LNCAP (cell line): ENCODE results near the gene SYNDIG1.

Source experiments
- TF ChIP-seq, protein P1 (sequence below): fragments of 450-650 bp; IDR thresholded peaks from 2 replicates; pipeline ENCODE4 v1.5.1; 2017; ENCODE audit warnings: mild to moderate bottlenecking

SYNDIG1 gene

DNA sequence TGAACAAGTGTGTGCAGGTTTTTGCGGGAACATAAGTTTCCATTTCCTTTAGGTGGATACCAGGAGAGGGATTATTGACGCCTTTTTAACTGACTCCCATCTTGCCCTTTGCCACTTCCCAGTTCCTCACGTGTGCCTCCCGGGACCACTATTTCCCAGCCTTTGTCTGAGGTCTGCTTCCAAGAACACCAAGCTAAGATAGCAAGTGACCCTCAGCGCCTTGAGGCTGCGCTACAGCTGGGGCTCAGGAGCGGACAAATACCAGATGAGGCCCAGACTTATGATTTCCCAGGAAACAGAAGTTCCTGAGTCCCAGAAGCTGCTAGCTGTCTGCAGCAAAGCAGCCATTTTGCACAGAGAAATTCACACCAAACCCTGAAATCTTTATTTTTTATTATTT is 216.7 kb downstream of the SYNDIG1 start:
- TF ChIP-seq, protein P1, sequence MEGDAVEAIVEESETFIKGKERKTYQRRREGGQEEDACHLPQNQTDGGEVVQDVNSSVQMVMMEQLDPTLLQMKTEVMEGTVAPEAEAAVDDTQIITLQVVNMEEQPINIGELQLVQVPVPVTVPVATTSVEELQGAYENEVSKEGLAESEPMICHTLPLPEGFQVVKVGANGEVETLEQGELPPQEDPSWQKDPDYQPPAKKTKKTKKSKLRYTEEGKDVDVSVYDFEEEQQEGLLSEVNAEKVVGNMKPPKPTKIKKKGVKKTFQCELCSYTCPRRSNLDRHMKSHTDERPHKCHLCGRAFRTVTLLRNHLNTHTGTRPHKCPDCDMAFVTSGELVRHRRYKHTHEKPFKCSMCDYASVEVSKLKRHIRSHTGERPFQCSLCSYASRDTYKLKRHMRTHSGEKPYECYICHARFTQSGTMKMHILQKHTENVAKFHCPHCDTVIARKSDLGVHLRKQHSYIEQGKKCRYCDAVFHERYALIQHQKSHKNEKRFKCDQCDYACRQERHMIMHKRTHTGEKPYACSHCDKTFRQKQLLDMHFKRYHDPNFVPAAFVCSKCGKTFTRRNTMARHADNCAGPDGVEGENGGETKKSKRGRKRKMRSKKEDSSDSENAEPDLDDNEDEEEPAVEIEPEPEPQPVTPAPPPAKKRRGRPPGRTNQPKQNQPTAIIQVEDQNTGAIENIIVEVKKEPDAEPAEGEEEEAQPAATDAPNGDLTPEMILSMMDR, result no peak

DNA sequence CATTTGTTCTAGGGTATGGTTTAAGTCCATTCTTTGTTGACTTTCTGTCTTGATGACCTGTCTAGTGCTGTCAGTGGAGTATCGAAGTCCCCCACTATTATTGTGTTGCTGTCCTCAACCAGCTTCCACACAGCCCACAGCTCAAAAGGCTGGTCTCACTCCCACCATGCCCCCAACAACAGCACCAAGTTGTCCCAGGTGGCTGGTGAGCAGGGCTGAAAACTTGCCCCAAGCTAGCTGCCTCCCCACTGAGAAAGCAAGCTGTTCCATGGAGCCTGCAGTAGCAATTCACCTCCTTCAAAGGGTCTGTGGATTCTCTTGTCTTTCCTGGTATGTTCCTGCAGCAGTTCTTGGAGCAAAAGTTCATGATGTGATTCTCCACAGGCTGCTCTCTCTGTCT is 221.0 kb downstream of the SYNDIG1 start:
- TF ChIP-seq, protein P1, result no peak

DNA sequence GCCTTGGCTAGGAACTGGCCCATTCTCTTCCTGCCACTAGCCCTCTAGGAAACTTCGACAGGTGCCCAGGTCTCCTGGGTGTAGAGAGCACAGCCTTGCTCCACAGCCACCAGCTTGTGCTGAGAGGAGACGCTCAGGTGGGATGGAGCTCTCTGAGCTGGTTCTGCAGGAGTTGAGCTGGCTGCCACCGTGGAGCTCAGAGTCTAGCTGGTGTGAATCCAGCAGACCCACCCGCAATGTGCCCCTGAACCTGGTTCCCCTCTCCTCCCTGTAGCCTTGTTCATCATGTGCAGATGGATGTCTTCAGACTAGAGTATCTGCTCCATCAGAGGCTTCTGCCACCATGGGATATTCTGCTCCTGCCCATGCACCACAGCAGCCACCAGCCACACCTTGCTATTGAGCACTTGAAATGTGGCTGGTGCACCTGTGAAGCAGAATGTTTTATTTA is 222.5 kb downstream of the SYNDIG1 start:
- TF ChIP-seq, protein P1, result no peak

DNA sequence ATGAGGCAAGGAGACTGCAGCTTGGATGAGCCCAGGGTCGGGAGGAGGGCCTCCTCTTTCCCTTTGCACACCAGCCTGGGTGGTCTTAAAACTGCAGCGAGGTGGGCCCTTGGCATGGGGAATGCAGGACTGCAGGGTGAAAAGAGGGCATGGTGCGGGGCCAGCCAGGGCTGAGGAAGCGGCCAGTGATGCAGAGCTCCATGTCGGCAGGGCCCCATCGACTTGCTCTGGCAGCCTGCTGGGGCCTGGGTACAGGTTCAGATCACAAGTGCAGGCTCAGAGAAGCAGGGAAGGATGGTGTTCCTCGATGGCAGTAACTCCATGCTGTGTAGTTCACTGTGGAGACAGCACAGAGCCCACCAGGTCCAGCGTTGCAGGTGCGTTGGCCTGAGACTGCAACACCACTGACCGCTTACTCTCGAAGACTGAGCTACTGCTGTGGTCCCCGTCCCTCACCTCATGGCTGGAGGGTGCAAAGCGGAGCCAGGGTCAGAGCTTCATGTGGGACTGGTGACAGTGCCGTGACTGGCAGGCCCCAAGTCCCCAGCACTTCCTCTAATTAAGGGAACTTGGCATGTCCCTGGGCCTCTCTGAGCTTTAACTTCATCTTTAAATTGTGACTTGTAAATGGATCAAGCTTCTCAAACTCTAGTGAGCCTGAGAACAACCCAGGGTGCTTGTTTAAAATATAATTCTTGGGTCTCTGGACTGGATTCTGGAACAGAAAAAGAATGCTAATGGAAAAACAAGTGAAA is 223.2 kb downstream of the SYNDIG1 start:
- TF ChIP-seq, protein P1, result no peak

DNA sequence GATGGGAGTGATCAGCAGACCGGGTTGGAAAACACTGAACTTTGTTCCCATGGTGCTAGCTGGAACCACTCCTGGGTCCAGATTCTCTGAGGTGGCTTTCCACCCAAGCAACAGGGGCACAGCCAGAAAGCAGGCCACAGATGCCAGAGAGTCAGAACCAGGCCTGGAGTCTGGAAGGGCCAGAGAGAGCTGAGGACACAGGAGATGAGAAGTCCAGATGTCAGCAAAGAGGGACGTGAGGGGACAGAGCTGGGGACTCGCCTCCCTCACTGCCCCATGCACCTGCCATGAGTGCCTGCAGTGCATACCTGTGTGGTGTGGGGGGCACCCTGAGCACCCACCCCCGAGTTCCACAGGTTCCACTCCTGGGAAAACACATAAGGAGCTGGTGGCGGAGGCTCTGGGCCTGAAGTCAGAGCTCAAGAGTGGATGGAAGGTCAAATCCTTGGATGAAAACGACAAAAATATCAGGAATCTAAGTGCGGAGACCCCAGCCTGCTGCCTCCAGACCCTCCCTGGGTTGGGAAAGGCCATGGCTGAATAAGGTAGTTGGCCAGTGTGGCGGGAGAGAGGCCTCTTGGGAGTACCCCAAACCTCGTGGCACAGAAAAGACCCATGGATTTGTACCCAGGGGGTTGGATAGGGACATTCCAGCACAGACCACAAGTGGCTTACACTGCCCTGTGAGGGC is 224.2 kb downstream of the SYNDIG1 start:
- TF ChIP-seq, protein P1, result no peak

DNA sequence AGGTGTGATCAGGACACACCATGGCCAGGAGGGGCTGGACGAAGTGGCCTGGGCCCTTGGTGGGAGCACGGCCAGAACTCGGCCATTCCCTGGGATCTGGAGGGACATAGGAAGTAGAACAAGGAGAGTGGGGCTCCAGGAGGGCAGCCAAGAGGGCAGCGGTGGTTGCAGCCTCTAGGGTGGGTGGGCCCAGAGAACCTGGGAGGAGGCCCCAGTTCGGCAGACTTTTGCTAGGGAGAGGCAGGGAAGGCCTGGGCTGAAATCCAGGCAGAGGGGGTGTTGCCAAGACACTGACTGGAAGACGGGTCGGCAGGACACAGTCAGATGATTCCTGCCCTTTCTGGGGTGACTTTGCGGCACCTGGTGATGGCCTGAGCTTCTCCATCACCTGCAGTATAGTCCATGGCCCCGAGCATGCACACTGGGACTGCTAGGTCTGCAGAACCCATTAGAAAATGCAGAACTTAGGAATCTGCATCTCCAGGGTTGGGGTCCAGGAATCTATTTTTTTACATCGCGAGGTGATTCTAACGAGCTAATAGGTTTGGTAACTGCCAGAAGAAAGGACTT is 224.8 kb downstream of the SYNDIG1 start:
- TF ChIP-seq, protein P1, result no peak

DNA sequence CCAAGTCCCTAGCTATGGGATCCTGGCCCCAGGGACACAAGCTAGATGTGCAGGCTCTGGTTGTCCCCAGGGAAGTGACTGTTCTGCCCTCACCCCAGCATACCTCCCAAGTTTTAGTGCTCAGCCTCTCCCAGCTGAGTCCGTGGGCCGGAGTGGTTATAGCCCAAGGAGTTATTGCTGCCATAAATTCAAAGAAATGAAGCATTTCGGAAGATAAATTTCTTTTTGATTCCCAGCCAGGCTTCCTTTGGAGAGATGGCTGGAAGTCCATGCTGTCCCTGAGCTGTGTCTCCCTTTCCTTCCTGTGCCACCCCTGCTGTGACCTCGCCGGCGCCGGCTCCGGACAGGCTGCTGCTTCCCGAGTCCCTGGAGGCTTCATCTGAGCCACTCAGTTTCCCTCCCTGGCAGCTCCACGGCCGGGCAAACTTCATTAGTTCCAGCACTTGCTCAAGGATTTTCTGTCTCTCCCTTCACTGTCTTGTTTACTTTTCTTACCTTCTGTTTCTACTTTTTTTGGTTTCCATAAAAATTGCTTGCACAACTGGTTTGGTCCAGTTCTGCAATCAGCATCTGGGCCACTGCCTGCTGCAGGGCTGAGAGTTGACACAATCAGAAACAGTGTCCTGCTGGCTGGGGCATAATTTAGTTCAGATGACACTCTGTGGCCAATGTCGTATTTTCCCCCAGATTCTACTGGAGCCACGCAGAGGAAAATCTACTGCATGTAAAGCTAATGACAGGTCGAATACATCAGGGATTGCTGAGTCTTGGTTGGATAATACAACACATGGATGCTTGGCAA is 225.5 kb downstream of the SYNDIG1 start:
- TF ChIP-seq, protein P1, result no peak
